HG03064 (cell line): ENCODE results near the gene C11orf91.
"Not testable (repeated sequence)": the region's sequence is repeated elsewhere in the genome, so short reads cannot be mapped to it uniquely, and the experiment has no call there.

Experiments
- ATAC-seq: cut with Tn5 transposase; IDR thresholded peaks from one replicate; pipeline ENCODE4 v1.9.1; 2021; ENCODE audit warnings: low read depth; ENCODE audit not compliant: unreplicated experiment

The C11orf91 gene

DNA sequence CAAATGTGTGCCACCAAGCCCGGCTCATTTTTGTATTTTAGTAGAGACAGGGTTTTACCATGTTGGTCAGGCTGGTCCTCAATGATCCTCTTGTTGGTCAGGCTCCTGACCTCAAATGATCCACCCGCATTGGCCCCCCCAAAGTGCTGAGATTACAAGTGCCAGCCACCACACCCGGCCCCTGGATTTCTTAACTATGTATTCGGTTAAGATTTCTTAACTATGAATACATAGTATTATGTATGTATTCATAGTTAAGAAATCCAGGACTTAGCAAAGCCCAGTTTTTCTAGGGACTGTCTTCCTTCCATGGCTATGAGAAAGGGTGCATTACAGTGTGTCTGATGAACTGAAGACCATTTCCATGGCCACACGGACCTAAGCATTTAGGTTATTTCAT lies 1.7 kb downstream of the C11orf91 start:
- no peak for ATAC-seq

DNA sequence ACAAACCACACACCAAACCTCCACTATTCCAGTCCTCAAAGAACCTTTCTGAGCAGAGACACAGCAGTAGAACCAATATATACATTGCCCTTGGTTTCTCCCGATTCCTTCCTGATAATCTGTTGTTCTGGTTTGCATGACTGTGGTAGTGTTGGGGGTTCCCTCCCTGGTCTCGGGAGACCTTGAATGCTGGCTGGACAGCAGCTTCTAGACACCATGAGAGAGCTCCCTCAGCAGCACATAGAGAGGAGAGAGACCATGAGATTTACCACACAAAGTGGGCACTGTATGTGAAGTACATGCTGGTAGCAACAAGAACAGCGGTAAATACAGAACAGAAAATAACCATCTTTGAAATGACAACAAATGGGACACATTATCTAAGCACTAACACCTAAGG lies 2.6 kb downstream of the C11orf91 start:
- ATAC-seq, result no peak

DNA sequence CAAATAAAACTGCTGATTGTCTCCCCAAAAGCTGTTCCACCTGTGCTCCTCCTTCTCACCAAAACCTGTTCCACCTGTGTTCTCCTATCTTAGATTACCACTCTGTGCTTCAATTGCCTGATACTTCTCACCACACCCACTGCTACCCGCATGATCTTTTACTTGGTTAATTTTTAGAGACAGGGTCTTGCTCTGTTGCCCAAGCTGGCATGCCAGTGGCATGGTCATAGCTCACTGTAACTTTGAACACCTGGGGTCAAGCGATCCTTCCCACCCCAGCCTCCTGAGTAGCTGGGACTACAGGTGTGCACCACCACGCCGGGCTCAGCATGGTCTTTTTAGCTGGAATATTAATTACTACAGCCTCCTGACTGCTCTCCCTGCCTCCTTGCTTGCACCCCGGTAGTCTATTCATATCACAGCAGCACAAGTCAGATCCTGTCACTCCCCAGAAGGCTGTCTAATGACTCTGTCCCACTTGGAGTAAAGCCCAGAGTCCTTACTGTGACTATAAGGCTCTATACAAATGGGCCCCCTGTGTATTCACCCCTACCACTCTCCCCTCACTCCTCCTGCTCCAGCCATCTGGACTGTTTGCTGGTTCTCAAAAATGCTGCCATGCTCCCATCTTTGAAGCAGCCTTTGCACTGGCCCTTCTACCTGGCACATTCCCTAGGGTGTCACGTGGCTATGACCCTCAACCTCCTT lies 3.5 kb downstream of the C11orf91 start:
- ATAC-seq, result no peak

DNA sequence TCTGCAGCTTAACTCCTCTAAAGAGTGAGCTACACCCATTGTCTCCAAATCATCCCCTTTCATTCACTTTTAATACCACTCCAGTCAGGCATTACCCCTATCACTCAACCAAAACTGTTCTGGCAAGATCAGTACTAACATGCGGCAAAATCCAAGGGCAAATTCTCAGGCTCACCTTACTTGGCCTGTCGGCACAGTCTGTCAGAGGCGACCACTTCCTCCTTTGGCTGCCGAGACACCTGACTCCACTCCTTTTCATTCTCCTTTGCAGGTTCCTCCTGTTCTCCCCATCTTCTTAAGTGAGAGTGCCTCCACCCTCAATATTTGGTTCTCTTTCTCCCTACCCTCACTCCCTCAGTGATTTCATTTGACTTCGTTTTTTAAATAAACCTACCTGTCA lies 4.2 kb downstream of the C11orf91 start:
- ATAC-seq, result no peak

DNA sequence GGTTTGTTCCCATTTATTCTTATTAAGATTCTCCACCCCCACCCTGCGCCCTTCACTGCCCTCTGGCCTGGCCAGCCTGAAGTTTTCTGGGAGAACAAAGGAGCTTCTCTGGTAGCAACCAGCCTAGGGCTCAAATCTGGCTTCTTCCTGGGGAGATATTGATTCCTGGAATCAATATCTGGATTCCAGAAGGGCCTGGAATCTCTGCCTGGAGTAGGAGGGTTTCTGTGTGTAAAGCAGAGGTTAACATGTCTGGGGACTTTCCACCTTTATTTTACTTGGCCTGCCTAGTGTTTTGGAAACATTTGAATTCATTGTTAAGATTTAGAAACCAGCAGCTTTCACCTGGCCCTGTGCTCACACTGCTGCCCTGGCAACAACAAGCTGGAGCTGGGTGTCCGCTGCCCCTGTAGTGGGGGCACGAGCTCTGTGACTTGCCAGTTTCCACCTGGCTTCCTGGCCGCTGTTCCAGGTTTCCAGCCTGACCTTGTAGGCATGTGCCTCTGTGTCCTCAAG lies 5.5 kb downstream of the C11orf91 start:
- ATAC-seq, result no peak

DNA sequence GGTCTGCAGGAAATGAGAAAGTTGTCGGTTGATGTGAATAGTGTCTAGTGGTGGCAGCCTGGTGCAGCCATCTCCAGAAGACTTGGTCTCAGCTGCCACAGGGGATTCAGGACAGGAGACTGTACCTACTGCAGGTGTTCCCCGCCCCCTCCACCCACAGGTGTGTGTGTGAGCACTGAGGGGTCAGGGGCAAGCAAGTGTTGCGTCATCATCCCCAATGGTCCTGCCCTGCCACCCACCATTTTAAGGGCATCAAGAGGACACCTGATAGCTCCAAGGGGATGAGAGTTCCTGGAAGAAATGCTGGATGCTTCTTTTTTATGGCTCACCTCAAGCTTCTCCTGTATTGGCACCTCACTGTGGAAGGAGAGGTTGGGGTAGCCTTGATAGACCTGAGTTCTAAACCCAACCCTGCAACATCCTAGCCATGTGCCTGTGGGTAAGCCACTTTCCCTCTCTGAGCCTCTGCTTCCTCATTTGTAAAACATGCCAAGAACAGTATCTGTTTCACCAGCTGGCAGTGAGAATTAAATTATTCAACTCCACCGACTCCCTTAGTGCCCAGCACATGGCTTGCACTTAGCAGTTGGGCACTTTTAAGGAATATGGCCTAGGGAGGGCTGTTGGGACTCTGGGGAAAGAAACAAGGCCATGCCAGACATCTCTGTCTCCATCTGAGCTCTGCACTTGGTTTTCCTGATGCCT lies 6.1 kb downstream of the C11orf91 start:
- no peak for ATAC-seq

DNA sequence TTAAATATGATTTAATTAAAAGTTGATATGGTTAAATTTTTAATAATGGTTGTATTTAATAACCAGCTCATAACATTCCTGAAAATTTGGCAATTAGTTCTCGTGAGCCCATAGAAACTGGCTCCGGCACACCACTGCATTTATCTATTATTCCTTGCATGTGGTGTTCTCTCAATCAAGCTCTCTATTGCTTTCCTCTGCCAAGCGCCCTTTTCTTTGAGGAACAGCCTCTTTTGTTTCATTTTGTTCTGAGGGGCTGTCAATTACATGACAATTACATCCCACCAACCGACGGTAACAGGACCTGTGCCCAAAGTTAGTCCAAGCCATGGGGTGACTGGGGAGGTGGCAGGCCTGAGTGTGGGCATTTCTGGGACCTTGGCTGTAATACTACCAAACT lies 8.1 kb downstream of the C11orf91 start:
- no peak for ATAC-seq

DNA sequence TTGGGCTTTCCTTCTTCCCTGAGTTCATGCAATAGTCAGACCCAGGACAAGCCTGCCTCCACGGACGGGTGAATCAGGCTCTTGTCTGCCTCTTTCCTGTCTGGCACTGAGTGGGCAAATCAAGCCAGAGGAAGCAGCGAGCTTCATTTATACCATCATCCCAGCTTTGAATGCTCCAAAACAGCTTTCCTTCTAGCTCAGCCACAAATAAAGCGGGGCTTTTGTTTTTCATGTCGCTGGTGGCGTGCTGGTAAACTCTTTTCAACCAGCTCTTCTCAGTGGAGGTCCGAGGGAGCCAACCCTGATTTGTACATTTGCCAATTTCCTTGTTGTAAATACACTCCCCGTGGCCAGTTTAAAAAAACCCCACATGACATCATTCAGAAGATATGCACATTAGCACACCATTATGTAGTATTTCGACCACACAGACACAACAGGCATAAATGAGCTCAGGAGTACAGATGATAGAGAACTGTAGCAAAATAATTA lies 8.6 kb downstream of the C11orf91 start:
- ATAC-seq, result no peak

DNA sequence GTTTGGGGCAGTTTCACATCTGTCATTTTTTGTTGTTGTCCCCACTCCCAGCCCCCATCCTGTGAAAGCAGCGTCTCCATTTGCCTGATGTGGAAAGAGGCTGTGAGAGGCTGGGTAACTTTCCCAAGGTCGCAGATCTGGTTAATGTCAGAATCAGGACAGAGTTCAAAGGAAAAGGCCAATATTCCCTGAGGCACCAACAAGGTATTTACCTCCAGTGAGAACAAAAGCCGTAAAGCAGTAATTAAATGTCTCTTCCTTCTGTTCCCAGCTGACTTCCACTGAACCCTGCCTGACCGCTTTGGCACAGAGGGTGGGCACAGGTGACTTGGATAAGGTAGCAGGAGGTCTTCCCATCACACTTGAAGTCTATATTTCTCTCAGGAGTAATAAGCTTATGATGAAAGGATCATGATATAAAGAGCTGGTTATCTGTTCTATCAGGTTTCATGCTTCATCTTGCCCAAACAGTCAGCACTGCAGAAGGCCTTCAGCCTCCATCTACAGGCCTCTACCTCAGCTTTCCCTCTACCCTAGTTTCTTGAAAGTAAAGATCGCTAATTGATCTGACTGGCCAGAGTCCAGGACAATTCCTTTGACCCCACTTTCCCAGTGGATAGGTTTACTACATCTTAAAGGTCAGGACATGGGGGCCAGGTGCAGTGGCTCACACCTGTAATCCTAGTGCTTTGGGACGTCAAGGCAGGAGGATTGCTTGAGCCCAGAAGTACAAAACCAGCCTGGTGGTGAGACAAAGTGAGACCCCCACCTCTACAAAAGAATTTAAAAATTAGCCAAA lies 9.4 kb downstream of the C11orf91 start:
- no peak for ATAC-seq

DNA sequence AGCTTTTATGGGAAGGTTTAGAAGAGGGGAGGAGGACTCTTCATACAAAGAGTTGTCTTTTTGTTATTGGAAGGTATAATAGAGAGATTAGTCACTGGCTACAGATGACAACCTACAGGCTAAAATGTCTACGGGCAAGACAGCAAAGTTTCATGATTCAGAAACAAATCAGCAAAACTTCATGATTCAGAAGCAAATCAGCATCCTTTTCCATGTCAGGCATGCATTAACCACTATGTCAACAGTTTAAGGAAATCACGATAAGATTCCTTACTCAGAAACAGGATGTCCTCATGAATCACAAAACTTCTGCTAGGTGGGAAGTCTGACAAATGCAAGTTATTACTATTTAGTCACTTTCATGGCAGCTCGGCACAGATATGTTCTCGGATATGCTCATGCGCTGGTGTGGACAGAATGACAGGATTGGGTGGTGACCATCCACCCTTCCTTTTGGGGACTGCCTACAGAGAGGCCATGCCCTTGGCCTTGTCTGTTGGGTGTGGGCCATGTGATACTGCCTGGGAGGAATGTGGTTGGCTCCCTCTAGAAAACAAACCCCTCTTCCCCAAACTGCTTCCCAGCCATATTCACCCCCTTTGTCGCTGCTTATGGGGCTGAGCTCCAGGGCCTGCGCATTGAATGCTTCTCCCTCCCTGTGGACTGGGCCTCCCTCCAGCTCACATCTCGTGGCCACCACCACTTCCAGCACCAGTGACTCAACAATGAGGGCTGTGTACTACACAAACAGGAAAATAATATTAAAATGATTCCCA lies 10.1 kb downstream of the C11orf91 start:
- no peak for ATAC-seq

DNA sequence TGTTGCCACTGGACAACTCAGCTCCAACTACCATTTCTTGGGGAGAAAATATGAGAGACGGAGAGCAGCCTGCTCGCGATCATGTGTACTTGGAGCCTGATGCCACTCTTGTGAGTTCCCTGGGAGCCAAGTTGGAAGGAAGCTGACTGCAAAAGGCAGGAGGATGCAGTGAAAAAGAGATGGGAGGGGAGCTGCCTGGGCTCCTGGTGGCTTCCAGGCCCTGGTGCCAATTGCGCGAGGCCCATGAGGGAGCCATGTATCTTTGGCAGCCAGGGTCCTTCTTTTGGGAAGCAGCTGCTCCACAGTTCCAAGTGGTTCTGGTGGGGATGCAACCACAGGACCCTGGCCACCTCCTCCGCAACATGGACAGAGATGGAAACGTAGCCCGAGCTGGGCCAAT lies 11.1 kb downstream of the C11orf91 start:
- ATAC-seq, result no peak

DNA sequence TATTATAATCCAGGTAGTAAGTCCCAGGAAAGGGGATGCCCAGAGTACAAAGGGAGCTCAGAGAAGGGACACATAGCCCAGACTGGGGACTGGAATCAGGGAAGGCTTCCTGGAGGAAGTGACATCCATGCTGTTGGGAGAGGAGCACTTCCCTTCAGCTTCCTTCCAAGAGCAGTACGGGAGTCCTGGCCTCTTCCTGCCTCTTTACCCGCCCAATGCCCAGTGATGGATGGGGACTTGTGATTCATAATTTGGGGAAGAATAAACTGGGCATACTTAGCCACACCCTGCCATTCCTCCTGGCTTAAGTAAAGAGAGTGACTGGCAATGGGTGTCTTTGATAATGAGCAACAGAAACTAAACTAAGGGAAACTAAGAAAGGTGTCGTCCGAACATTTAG lies 11.5 kb downstream of the C11orf91 start:
- ATAC-seq, result no peak

DNA sequence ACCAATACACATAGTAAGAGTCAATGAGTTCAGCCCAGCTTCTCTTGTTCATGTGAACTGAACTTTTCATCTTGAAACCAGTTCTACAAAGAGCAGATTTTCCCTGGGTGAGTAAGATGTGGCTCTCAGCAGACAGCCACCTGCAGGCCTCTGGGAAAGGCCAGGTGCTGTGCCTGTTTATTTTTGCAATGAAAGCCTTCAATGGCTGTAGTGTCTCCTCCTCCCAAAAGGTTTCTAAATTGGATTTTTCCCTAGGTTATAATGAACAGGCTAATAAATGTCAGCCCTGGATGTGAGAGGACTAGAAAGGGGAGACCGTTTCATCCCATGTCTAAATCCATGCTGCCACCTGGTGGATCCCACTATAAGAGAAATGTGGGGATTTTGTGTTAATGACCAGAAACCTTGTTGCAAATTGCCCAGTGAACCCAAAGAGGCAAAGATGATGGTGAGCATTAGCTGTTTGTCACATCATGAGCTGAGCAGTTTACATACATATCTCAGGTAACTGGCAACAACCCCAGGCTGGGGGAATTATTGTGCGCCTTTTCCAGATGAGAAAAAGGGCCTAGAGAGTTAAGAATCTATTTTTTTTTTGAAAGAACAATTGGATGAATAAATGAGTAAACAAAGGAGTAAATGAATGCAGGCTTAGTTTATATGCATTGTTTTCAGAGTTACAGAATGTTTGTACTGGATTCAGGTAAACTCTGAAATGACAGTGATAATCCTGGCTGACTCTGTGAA lies 12.7 kb downstream of the C11orf91 start:
- ATAC-seq, result no peak

DNA sequence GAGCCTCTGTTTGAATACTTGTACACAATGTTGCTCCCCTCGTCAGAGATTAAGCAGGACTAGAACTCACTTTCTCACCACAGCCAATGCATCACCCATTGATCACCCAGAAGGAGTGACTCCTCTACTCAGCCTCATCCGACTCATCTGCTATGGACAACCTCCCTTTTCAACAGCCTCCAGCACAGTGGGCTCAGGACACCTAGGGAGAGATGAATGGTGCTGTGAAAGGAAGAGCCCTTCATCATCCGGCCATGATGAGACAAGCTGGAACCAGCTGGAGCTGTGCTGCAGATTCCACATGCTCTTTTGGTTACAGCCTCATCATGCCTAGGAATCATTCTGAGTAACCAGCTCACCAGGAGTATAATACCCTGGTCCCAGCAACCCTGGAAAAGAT lies 15.5 kb downstream of the C11orf91 start:
- no peak for ATAC-seq

DNA sequence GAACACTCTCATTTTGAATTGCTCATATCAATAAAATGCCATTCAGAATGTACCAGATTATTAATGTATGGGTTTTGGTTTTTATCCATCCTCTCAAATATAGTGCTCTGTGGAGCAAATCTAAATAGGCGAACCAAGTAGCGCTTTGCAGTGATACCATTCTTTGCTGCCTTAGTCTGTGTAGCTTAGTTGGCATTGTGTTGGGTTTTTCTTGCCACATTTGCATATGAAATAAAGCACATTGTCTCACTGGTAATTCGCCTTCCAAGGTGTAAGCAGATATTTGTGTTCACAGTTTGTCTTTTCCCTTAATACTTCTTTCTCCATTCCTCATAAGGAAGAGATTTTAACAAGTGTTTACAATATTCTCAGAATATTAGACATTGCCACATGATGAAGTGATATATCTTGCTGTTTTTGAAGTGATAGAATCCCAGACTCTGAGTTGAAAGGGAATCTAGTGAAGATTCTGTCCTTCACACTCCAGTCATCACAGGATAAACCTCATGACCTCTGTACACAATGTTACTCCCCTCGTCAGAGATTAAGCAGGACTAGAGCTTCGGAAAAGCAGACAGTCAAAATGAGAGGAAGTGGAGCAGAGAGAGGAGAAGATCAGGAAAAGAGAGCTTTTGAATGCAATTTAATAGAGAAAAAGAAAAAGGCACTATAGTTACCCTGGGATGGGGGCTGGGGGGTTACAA lies 16.5 kb downstream of the C11orf91 start:
- no peak for ATAC-seq

DNA sequence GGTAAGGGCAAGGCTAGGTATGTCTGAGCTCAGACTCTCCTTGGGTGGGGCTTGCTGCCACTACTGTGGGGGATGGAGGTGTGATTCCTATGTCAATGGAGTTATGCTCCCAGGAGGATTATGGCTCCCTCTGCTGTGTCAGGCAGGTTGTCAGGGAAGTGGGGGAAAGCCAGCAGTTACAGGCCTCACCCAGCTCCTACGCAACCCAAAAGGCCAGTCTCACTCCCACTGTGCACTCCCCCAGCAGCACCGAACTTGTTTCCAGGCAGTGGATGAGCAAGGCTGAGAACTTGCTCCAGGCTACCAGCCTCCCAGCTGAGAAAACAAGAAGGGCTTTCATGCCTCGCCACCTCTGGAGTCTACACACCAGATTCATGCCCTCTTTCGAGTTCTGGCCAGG lies 18.2 kb downstream of the C11orf91 start:
- no peak for ATAC-seq

DNA sequence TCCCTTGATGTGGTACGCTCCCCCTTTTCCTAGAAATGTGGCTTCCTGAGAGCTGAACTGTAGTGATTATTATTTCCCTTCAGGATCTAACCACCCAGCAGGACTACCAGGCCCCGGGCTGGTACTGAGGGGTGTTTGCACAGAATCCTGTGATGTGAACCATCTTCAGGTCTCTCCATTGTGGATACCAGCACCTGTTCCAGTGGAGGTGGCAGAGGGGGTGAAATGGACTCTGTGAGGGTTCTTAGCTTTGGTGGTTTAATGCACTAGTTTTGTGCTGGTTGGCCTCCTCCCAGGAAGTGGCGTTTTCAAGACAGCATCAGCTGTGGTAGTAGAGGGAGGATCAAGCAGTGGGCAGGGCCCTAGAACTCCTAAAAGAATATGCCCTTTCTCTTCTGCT lies 18.6 kb downstream of the C11orf91 start:
- no peak for ATAC-seq

DNA sequence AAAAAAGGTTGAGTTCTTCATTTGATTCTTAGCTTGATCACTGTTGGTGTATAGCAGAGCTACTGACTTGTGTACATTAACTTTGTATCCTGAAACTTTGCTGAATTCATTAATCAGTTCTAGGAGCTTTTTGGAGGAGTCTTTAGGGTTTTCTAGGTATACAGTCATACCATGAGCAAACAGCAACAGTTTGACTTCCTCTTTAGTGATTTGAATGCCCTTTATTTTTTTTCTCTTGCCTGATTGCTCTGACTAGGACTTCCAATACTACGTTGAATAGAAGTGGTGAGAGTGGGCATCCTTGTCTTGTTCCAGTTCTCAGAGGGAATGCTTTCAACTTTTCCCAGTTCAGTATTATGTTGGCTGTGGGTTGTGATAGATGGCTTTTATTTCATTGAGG lies 22.0 kb downstream of the C11orf91 start:
- ATAC-seq, result not testable (repeated sequence)
